COLO829 (cell line): ENCODE measurements around the gene CCDC158.

Experiments used
- DNase-seq: peaks from one replicate; pipeline ENCODE4 v3.0.0; 2012; ENCODE audit warnings: low spot score

CCDC158 gene

GRCh38 chr4:76279462-76279861 lies 141.5 kb downstream of the CCDC158 start:
- DNase-seq: no peak

DNA sequence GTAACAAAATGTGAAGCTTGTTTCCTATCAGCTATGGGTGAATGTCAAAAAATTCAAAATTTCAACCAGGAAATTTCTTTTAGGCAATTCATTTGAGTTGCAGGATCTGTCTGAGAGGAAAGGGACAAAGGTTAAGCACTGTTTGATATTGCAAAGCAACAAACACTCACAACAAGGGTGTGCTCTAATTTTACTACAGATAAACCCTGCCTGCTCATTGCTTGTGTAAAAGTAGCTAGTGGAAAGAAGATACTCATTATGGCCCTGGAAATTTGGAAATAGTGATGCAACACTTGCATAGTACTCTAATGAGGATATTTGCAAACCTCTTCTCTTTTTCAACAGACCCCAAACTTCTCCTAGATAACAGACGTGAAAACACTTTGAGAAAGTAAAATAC lies 142.4 kb downstream of the CCDC158 start:
- DNase-seq: no peak

DNA sequence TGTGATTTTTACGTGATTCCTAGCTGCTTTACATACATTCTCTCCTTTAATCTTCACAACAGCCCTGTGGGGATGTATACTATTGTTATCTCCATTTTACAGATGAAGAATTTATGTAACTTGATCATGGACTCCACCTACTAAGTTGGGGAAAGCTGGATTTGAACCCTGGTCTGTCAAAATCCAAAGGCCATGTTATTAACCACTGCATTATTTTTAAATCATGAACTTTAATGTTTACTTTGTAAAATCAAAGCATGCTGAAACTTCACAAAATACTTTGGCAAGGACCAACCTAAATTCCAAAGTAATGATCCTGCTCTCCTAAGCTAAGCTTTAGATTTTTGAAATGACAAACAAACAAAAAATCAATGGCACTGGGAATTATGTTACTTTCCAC lies 143.3 kb downstream of the CCDC158 start:
- DNase-seq: no peak

GRCh38 chr4:76276813-76277212 lies 144.1 kb downstream of the CCDC158 start:
- DNase-seq: no peak

- DNase-seq: no peak
These were observed 145.3 kb downstream of the CCDC158 start for GRCh38 chr4:76275486-76276124.

DNA sequence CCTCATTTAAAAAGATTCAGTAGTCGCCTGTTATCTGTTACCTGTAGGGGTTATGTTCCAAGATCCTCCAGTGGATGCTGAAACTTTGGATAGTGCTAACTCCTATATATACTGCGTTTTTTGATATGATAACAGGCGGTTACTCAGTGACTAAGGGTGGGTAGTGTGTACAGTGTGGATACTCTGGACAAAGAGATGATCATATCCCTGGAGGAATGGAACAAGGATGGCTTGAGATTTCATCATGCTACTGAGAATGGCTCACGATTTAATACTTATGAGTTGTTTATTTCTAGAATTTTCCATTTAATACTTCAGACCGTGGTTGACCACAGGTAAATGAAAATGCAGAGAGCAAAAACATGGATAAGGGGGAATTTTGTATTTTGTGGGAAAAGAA lies 147.9 kb downstream of the CCDC158 start:
- DNase-seq: no peak

DNA sequence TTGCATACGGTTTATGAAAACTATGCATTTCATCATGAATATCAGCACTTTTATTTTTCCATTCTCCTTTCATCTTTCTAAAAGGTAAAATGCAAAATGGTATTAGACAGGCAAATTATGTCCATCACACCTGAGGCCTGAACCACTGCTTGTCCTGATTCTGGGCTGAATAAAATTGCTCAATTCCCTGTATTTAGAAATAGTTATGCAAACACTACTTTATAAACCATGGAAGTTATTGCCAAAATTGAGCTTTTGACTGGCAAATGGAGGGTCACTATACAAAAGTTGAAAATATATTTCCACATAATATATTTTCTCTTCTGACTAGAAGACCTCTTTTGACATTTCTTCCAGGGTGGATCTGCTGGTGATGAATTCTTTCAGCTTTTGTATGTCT lies 148.4 kb downstream of the CCDC158 start:
- no peak for DNase-seq

- DNase-seq: no peak
These were observed 148.9 kb downstream of the CCDC158 start for GRCh38 chr4:76272073-76272472.

DNA sequence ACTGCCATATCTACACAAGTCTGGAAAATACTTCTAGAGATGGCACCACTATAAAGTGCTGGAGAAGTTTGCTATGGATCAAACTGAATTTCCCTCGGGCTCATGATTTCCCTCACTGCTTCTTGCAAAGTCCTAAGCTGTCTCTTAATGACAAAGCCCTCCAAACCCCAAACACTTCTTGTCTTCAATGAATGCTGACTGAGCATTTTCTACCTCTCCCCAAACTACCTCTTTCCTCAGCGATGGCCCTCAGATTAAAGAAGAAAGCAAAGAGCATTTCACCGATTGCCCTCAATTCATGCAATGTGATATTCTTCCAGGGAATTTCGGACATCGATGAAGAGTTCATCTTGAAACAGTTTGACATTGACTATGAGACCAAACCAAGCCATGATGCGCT lies 149.7 kb downstream of the CCDC158 start:
- DNase-seq: no peak

DNA sequence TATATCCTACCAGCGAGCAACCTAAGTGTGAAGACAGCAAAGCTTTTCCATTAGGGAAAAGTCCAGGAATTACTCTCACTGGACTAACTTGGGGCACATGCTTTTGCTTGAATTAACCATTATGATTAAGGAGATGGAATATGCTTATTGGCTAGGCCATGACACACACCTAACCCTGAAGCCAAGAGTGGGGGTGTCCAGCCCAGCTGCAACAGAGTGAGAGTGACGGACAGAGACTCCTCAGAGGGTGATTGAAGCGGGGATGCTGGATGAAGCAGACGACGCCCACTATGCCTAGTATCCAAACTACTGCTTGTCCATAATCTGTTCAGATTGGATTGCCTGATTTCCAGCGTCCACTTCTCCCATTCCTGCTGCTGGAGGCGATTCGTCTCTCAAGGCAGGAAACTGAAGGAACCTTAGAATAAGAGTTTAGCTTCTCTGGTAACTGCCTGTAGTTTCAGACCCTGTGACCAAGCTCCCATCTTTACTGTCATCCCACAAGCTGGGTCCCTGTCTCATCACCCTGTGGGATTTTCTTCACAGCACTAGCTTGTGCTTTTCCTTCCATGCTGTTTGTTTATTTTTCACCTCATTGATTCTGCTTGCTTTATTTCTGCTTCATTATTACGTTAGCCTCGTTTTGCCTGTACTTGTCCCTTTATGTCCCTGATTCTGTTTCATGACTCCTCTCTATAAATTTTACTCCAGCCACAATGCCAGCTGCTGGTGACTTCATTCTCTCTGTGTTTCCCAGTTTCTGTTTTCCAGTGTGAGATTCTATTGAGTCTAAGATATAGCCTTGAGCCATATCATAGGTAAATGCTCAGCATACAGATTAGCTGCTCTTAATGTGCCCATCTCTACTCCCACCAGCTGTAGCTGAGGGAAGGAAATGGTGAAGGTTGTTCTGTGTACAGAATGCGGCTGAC lies 150.4 kb downstream of the CCDC158 start:
- DNase-seq: no peak

GRCh38 chr4:76267811-76268210 lies 153.1 kb downstream of the CCDC158 start:
- DNase-seq: no peak

GRCh38 chr4:76266627-76267026 lies 154.3 kb downstream of the CCDC158 start:
- DNase-seq: no peak

GRCh38 chr4:76265631-76266218 lies 155.2 kb downstream of the CCDC158 start:
- DNase-seq: no peak
